HepG2 (cell line): ENCODE measurements around the gene CAMK2G. TPM values are rescaled to one million over a fixed set of nuclear protein-coding genes. Genes with fewer than 3 reads are reported as not detected.

Experiments
- CEBPG ChIP-seq: IDR thresholded peaks from 2 replicates; pipeline ENCODE4 v1.6.1; 2016
- CERS6 ChIP-seq: sonication (generic); formaldehyde crosslinking; IDR thresholded peaks from 2 replicates; pipeline ENCODE4 v1.5.0; 2020; ENCODE audit warnings: missing genetic modification reagents
- ETV5 ChIP-seq: IDR thresholded peaks from 2 replicates; pipeline ENCODE4 v1.6.1; 2018; ENCODE audit warnings: missing biosample characterization, missing genetic modification reagents, inconsistent platforms, borderline replicate concordance
- FLYWCH1 ChIP-seq: sonication (generic); formaldehyde crosslinking; IDR thresholded peaks from 2 replicates; pipeline ENCODE4 v1.8.1; 2023; ENCODE audit warnings: mild to moderate bottlenecking, missing genetic modification reagents
- HNF4G ChIP-seq, 2 experiments: sonication (generic) in 1 of 2; formaldehyde crosslinking in 1 of 2; IDR thresholded peaks; 2 replicates each; pipeline versions ENCODE4 v1.4.0 to v1.6.1; 2011 to 2020; ENCODE audit warnings: borderline replicate concordance in 2 of 2, low read depth in 2 of 2, mild to moderate bottlenecking in 2 of 2, low read length in 1 of 2, missing genetic modification reagents in 1 of 2, moderate library complexity in 1 of 2
- HOXA9 ChIP-seq: sonication (generic); formaldehyde crosslinking; IDR thresholded peaks from 2 replicates; pipeline ENCODE4 v1.8.1; 2022; ENCODE audit warnings: missing genetic modification reagents, mild to moderate bottlenecking, moderate library complexity, borderline replicate concordance
- MAX ChIP-seq: IDR thresholded peaks from 2 replicates; pipeline ENCODE4 v1.6.1; 2012; ENCODE audit warnings: inconsistent platforms
- RBAK ChIP-seq: sonication (generic); formaldehyde crosslinking; IDR thresholded peaks from 2 replicates; pipeline ENCODE4 v1.5.1; 2020; ENCODE audit warnings: mild to moderate bottlenecking, missing genetic modification reagents
- REST ChIP-seq, 2 experiments: IDR thresholded peaks; 2 replicates each; pipeline ENCODE4 v1.6.1; 2011 to 2012; ENCODE audit warnings: low read length in 2 of 2, borderline replicate concordance in 1 of 2, low read depth in 1 of 2, mild to moderate bottlenecking in 1 of 2, moderate library complexity in 1 of 2
- THAP9 ChIP-seq: sonication (generic); formaldehyde crosslinking; IDR thresholded peaks from 2 replicates; pipeline ENCODE4; 2020; ENCODE audit warnings: missing genetic modification reagents, mild to moderate bottlenecking, borderline replicate concordance
- ZFP37 ChIP-seq: sonication (generic); formaldehyde crosslinking; IDR thresholded peaks from 2 replicates; pipeline ENCODE4 v1.4.0; 2020; ENCODE audit warnings: missing genetic modification reagents, borderline replicate concordance
- ZNF143 ChIP-seq: sonication (generic); formaldehyde crosslinking; IDR thresholded peaks from 2 replicates; pipeline ENCODE4 v1.4.0; 2020; ENCODE audit warnings: missing genetic modification reagents
- ZNF207 ChIP-seq: fragments of 450-650 bp; IDR thresholded peaks from 2 replicates; pipeline ENCODE4 v1.6.1; 2016; ENCODE audit warnings: antibody characterized with exemption, borderline replicate concordance
- ZNF430 ChIP-seq: sonication (generic); formaldehyde crosslinking; IDR thresholded peaks from 2 replicates; pipeline ENCODE4 v1.9.0; 2021; ENCODE audit warnings: mild to moderate bottlenecking, missing genetic modification reagents
- ZNF431 ChIP-seq: sonication (generic); formaldehyde crosslinking; IDR thresholded peaks from 2 replicates; pipeline ENCODE4 v1.9.0; 2022; ENCODE audit warnings: missing genetic modification reagents, low read depth, mild to moderate bottlenecking, borderline replicate concordance
- ZNF777 ChIP-seq: sonication (generic); formaldehyde crosslinking; IDR thresholded peaks from 2 replicates; pipeline ENCODE4 v1.4.0; 2020; ENCODE audit warnings: missing genetic modification reagents
- polyA plus RNA-seq, 8 experiments: library from polyadenylated mRNA; depleted of rRNA in 3 of 8; stranded (reverse) in 7 of 8; unstranded in 1 of 8; fragments of >200 nt; fragmentation: Illumina TruSeq in 4 of 8; extraction: Trizol in 4 of 8; gene quantifications; 2 replicates each; pipeline versions ENCODE4 v1.2.1 to v1.2.3, GENCODE V29; 2011 to 2016; ENCODE audit warnings: low read depth in 4 of 8, missing spikeins in 1 of 8, mixed read lengths in 1 of 8; ENCODE audit not compliant: insufficient read depth in 1 of 8
- total RNA-seq, 5 experiments: library from RNA; depleted of rRNA; stranded (reverse); fragments of >200 nt; fragmentation: Illumina TruSeq; extraction: Trizol; gene quantifications; 2 replicates each; pipeline ENCODE4 v1.2.3, GENCODE V29; 2016; ENCODE audit warnings: low read depth in 1 of 5
- TF ChIP-seq, protein P1 (sequence below): sonication (generic); formaldehyde crosslinking; conservative IDR thresholded peaks from 2 replicates; pipeline ENCODE4 v1.8.0; 2022; ENCODE audit warnings: low read depth, missing genetic modification reagents

Gene CAMK2G
- total and polyA plus RNA-seq, 2 of the 13 experiments (the other 11 are each of a cell fraction or from before 2014, with no cell fraction given), result 15.9 to 18.8 TPM

DNA sequence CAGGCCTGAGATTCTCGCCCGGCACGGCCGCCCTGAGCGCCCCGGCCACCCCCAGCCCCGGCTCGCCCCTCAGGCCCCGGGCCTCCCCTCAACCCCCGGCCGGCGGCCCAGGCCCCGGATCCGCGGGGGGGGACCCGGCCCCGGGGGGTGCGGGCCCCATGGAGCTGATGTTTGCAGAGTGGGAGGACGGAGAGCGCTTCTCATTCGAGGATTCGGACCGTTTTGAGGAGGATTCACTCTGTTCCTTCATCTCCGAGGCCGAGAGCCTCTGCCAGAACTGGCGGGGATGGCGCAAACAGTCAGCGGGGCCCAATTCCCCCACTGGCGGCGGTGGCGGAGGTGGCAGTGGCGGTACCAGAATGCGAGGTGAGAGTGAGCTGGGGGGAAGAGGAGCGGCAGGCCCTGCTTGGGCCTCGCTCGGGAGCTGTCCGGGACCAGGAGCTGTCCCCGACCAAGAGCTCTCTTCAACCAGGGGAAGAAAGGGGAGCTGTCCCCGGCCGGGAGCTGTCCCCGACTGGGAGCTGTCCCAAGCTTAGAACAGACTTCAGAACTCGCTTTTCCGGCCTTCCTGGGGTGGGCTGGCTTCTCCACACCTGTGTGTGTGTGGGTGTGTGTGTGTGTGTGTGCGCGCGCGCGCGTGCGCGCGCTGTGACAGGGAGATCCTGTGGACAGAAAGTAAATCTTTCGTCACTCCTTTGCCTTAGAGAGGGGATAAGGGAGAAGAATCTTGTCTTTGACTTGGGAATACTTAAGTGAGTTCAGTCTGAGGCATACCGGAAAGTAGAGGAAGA is 88.4 kb downstream of the CAMK2G start (continued):
- TF ChIP-seq REST (IDR thresholded peaks at IDR 0.05; ENCODE audit: borderline replicate concordance in 1 of 2, low read depth in 1 of 2, low read length in 2 of 2) (peak; percentile 24 to 87), MAX (peak; percentile 4; the same call in 1 of the 2 replicates), ZNF207 (no peak), HOXA9 (no peak), THAP9 (CRISPR knock-in tag) (no peak), FLYWCH1 (CRISPR knock-in tag) (no peak), ZNF143 (CRISPR knock-in tag) (no peak), ZNF431 (CRISPR knock-in tag) (no peak), HNF4G (IDR thresholded peaks at IDR 0.05; ENCODE audit: borderline replicate concordance, low read depth, low read length) (no peak), HNF4G (CRISPR knock-in tag; IDR thresholded peaks at IDR 0.05; ENCODE audit: borderline replicate concordance, low read depth) (0 out of 2 replicates have a peak, but pooled peaks have one; percentile 6), ETV5 (CRISPR knock-in tag) (no peak; the same call in 1 of the 2 replicates), CEBPG (CRISPR knock-in tag) (no peak), ZFP37 (CRISPR knock-in tag) (no peak), CERS6 (no peak), ZNF430 (CRISPR knock-in tag) (no peak), ZNF777 (CRISPR knock-in tag) (0 out of 2 replicates have a peak, but pooled peaks have one; percentile 23), RBAK (no peak)
- TF ChIP-seq, protein P1, sequence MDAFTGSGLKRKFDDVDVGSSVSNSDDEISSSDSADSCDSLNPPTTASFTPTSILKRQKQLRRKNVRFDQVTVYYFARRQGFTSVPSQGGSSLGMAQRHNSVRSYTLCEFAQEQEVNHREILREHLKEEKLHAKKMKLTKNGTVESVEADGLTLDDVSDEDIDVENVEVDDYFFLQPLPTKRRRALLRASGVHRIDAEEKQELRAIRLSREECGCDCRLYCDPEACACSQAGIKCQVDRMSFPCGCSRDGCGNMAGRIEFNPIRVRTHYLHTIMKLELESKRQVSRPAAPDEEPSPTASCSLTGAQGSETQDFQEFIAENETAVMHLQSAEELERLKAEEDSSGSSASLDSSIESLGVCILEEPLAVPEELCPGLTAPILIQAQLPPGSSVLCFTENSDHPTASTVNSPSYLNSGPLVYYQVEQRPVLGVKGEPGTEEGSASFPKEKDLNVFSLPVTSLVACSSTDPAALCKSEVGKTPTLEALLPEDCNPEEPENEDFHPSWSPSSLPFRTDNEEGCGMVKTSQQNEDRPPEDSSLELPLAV (CRISPR knock-in tag), result no peak
